HepG2 (cell line): Measurements from ENCODE around the gene TGFBI. TPM values are rescaled to one million over a fixed set of nuclear protein-coding genes. Genes with fewer than 3 reads are reported as not detected.
A peak's percentile ranks its signal among the peaks of the same experiment; 100 is the strongest.

Source experiments
- CBX5 ChIP-seq: sonication (generic); formaldehyde crosslinking; IDR thresholded peaks from 2 replicates; pipeline ENCODE4 v1.4.0; 2020; ENCODE audit warnings: missing genetic modification reagents, borderline replicate concordance
- FOXP4 ChIP-seq: sonication (generic); formaldehyde crosslinking; IDR thresholded peaks from 2 replicates; pipeline ENCODE4 v1.4.0; 2020; ENCODE audit warnings: missing genetic modification reagents
- GATAD2A ChIP-seq: IDR thresholded peaks from 2 replicates; pipeline ENCODE4 v1.6.1; 2016
- HNF1B ChIP-seq: sonication (generic); formaldehyde crosslinking; IDR thresholded peaks from 2 replicates; pipeline ENCODE4 v1.5.1; 2020; ENCODE audit warnings: mild to moderate bottlenecking, moderate library complexity, missing genetic modification reagents
- HNRNPK ChIP-seq: fragments of 200-400 bp; formaldehyde crosslinking; IDR thresholded peaks from 2 replicates; pipeline ENCODE4 v1.6.1; 2018; ENCODE audit warnings: low read length, low read depth, moderate library complexity, mild to moderate bottlenecking; ENCODE audit not compliant: poor library complexity, severe bottlenecking
- HOXD1 ChIP-seq: sonication (generic); formaldehyde crosslinking; IDR thresholded peaks from 2 replicates; pipeline ENCODE4 v1.5.0; 2020; ENCODE audit warnings: missing genetic modification reagents
- IRF9 ChIP-seq: sonication (generic); formaldehyde crosslinking; IDR thresholded peaks from 2 replicates; pipeline ENCODE4 v1.8.0; 2022; ENCODE audit warnings: missing genetic modification reagents, mild to moderate bottlenecking, borderline replicate concordance
- KDM6A ChIP-seq: IDR thresholded peaks from 2 replicates; pipeline ENCODE4 v1.6.1; 2016; ENCODE audit warnings: low read depth
- KLF11 ChIP-seq: IDR thresholded peaks from 2 replicates; pipeline ENCODE4 v1.6.1; 2016; ENCODE audit warnings: missing compliant biosample characterization
- MAZ ChIP-seq, 2 experiments: sonication (generic) in 1 of 2; formaldehyde crosslinking in 1 of 2; IDR thresholded peaks; 2 replicates each; pipeline versions ENCODE4 v1.5.0 to v1.6.1; 2012 to 2020; ENCODE audit warnings: low read depth in 2 of 2, mild to moderate bottlenecking in 2 of 2, borderline replicate concordance in 1 of 2, improper control_type of control experiment in 1 of 2, low read length in 1 of 2, missing genetic modification reagents in 1 of 2, moderate library complexity in 1 of 2
- NKX3-1 ChIP-seq: sonication (generic); formaldehyde crosslinking; IDR thresholded peaks from 2 replicates; pipeline ENCODE4 v1.5.0; 2020; ENCODE audit warnings: missing genetic modification reagents
- RAD21 ChIP-seq: fragments of 450-650 bp; formaldehyde crosslinking; IDR thresholded peaks from 2 replicates; pipeline ENCODE4 v1.5.0; 2020; ENCODE audit warnings: mild to moderate bottlenecking
- XRCC5 ChIP-seq: fragments of 200-400 bp; formaldehyde crosslinking; optimal IDR thresholded peaks from 2 replicates; pipeline ENCODE3; 2017; ENCODE audit warnings: mild to moderate bottlenecking, low read length
- ZNF350 ChIP-seq: sonication (generic); formaldehyde crosslinking; IDR thresholded peaks from 2 replicates; pipeline ENCODE4 v1.4.0; 2020; ENCODE audit warnings: mild to moderate bottlenecking, low read depth, missing genetic modification reagents, borderline replicate concordance
- ZNF567 ChIP-seq: sonication (generic); formaldehyde crosslinking; IDR thresholded peaks from 2 replicates; pipeline ENCODE4 v1.8.1; 2023; ENCODE audit warnings: mild to moderate bottlenecking, missing genetic modification reagents, borderline replicate concordance
- ZNF746 ChIP-seq: sonication (generic); formaldehyde crosslinking; IDR thresholded peaks from 2 replicates; pipeline ENCODE4 v1.8.0; 2022; ENCODE audit warnings: mild to moderate bottlenecking, missing genetic modification reagents
- ZNF772 ChIP-seq: sonication (generic); formaldehyde crosslinking; IDR thresholded peaks from 2 replicates; pipeline ENCODE4 v1.5.0; 2020; ENCODE audit warnings: mild to moderate bottlenecking, missing genetic modification reagents
- ZSCAN25 ChIP-seq: sonication (generic); formaldehyde crosslinking; IDR thresholded peaks from 2 replicates; pipeline ENCODE4 v1.8.0; 2022; ENCODE audit warnings: mild to moderate bottlenecking, missing genetic modification reagents
- ZSCAN29 ChIP-seq: sonication (generic); formaldehyde crosslinking; conservative IDR thresholded peaks from 2 replicates; pipeline ENCODE4 v1.4.0; 2020; ENCODE audit warnings: mild to moderate bottlenecking, missing genetic modification reagents
- ZSCAN31 ChIP-seq: sonication (generic); formaldehyde crosslinking; IDR thresholded peaks from 2 replicates; pipeline ENCODE4 v1.5.0; 2020; ENCODE audit warnings: low read depth, mild to moderate bottlenecking, missing genetic modification reagents
- polyA plus RNA-seq, 8 experiments: library from polyadenylated mRNA; depleted of rRNA in 3 of 8; stranded (reverse) in 7 of 8; unstranded in 1 of 8; fragments of >200 nt; fragmentation: Illumina TruSeq in 4 of 8; extraction: Trizol in 4 of 8; gene quantifications; 2 replicates each; pipeline versions ENCODE4 v1.2.1 to v1.2.3, GENCODE V29; 2011 to 2016; ENCODE audit warnings: low read depth in 4 of 8, missing spikeins in 1 of 8, mixed read lengths in 1 of 8; ENCODE audit not compliant: insufficient read depth in 1 of 8
- total RNA-seq, 5 experiments: library from RNA; depleted of rRNA; stranded (reverse); fragments of >200 nt; fragmentation: Illumina TruSeq; extraction: Trizol; gene quantifications; 2 replicates each; pipeline ENCODE4 v1.2.3, GENCODE V29; 2016; ENCODE audit warnings: low read depth in 1 of 5
- TF ChIP-seq, protein P1 (sequence below): IDR thresholded peaks from 2 replicates; pipeline ENCODE4 v1.6.1; 2018; ENCODE audit warnings: missing genetic modification reagents, mild to moderate bottlenecking, missing compliant biosample characterization
- TF ChIP-seq, protein P2 (sequence below): sonication (generic); formaldehyde crosslinking; IDR thresholded peaks from 2 replicates; pipeline ENCODE4 v1.5.1; 2020; ENCODE audit warnings: missing genetic modification reagents, mild to moderate bottlenecking, borderline replicate concordance

Gene TGFBI
- total and polyA plus RNA-seq, 2 of the 13 experiments (the other 11 are each of a cell fraction or from before 2014, with no cell fraction given), result 275 to 457 TPM

- TF ChIP-seq ZNF567, result 0 out of 2 replicates have a peak, but pooled peaks have one; percentile 22
- TF ChIP-seq RAD21, result peak; percentile 19; the same call in 1 of the 2 replicates
- peak; percentile 97 for TF ChIP-seq KDM6A
- peak; percentile 90; the same call in 1 of the 2 replicates for TF ChIP-seq ZNF350 (CRISPR knock-in tag)
- TF ChIP-seq GATAD2A (CRISPR knock-in tag), result peak; percentile 97
- TF ChIP-seq ZSCAN31 (CRISPR knock-in tag), result peak; percentile 84; the same call in 1 of the 2 replicates
- TF ChIP-seq MAZ (IDR thresholded peaks at IDR 0.05; ENCODE audit: borderline replicate concordance, low read depth, low read length), result no peak
- 0 out of 2 replicates have a peak, but pooled peaks have one; percentile 41 for TF ChIP-seq MAZ (CRISPR knock-in tag; IDR thresholded peaks at IDR 0.05; ENCODE audit: low read depth)
- TF ChIP-seq IRF9 (CRISPR knock-in tag), result peak; percentile 94; the same call in 1 of the 2 replicates
- TF ChIP-seq XRCC5, result peak; percentile 23
- TF ChIP-seq, protein P1, sequence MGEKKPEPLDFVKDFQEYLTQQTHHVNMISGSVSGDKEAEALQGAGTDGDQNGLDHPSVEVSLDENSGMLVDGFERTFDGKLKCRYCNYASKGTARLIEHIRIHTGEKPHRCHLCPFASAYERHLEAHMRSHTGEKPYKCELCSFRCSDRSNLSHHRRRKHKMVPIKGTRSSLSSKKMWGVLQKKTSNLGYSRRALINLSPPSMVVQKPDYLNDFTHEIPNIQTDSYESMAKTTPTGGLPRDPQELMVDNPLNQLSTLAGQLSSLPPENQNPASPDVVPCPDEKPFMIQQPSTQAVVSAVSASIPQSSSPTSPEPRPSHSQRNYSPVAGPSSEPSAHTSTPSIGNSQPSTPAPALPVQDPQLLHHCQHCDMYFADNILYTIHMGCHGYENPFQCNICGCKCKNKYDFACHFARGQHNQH (CRISPR knock-in tag), result peak; percentile 92
- TF ChIP-seq, protein P2, sequence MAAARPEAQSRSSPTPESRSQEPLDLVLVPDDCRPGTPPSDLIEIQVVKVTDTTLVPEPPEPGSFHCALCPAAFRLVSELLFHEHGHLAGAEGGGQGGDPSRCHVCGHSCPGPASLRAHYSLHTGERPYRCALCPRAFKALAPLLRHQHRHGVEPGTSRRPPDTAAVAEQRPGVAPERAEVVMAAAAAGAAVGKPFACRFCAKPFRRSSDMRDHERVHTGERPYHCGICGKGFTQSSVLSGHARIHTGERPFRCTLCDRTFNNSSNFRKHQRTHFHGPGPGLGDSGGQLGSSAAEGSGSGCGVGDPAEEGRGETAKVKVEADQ (CRISPR knock-in tag), result 0 out of 2 replicates have a peak, but pooled peaks have one; percentile 68
- peak; percentile 65; the same call in 1 of the 2 replicates for TF ChIP-seq ZNF772
- TF ChIP-seq ZNF746 (CRISPR knock-in tag), result peak; percentile 92
- TF ChIP-seq ZSCAN29 (CRISPR knock-in tag), result peak; percentile 78; the same call in 1 of the 2 replicates
- no peak; the same call in 1 of the 2 replicates for TF ChIP-seq ZSCAN25 (CRISPR knock-in tag)
- peak; percentile 65; the same call in 1 of the 2 replicates for TF ChIP-seq HOXD1
- peak; percentile 94 for TF ChIP-seq HNF1B (CRISPR knock-in tag)
- TF ChIP-seq NKX3-1 (CRISPR knock-in tag), result peak; percentile 38; the same call in 1 of the 2 replicates
- TF ChIP-seq KLF11 (CRISPR knock-in tag), result peak; percentile 28; the same call in 1 of the 2 replicates
- peak; percentile 99 for TF ChIP-seq FOXP4
- peak; percentile 79; the same call in 1 of the 2 replicates for TF ChIP-seq CBX5 (CRISPR knock-in tag)
- no peak for TF ChIP-seq HNRNPK
Measured at GRCh38 chr5:136053336-136054141, 24.8 kb downstream of the TGFBI start (continued).
